Stimulated activated CD4-positive, alpha-beta T cell treated with anti-CD3 and anti-CD28 coated beads, TNF-alpha, amount 100 ng/mL, for 24 hours (primary cell): ENCODE measurements around the gene MEF2B.
A peak's percentile ranks its signal among the peaks of the same experiment; 100 is the strongest.
"Not testable (repeated sequence)": the region's sequence is repeated elsewhere in the genome, so short reads cannot be mapped to it uniquely, and the experiment has no call there.

Experiments used
- DNase-seq, 3 experiments: peaks; one replicate each; pipeline ENCODE4 v3.0.0-alpha.2; 2020; ENCODE audit warnings: low read depth in 3 of 3

MEF2B gene

DNA sequence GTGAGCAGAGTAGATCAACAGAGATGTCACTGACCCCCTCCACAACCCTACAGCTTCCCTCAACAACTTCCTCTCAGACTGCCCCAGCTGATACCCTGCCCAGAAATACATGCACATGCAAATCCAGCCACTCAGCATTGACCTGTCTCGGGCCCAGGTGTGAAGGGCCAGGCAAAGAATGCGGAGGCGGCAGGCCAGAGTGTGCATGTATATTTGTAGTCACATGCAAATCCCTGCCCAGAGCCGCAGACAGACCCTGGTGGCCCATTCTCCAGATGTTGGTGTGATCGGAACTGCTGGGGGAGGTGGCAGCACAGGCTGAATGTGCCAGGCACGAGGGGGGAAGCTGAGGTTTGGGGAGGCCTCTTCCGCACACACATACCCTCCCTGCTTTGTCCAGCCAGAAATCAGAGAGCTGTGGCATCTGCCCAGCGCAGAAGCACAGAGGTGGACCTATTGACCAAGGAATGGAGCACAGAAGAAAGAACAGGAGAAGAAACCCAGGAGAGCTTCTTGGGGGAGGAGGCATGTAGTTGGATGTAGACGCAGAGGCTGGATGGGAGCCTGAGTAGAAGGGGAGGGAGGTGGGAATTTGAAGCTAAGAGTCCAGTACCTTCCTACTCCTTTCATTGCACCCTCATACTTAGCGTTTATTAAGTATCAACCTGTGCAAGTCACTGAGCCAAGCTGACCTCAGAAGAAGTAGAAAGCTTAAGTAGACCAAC lies 14.4 kb downstream of the MEF2B start:
- DNase-seq, result no peak

DNA sequence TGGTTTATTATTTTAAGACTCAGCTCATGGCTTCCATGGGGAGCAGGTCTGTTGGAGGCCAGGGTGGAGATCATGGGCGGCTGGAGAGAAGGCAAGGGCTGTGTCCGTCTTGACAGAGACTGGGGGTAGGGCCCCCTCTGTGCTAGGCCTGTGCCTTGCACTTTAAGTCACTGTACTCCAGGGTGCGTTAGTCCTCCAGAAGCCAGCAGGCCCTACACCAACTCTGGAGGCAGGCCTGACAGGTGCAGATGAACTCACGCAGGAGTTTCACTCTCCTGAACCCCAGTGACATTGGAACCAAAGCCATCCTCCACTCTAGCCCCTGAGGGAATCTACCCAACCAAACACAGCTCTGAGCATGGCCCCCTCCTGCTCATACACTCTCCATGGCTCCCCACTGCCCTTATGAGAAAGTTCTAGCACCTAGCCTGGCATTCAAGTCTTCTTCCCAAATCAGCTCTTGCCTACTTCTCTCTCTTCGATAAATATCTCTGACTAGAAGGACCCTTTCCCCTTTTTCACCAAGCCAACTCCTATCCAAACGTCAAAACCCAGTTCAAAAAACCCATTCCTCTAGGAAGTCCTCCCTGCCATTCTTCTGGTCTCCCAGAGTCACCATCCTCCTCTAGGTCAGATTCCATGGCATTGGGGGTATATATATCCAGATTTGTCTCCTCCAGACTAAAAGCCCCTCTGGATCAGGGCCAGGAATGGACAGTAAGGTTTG lies 15.1 kb downstream of the MEF2B start:
- DNase-seq, result no peak

DNA sequence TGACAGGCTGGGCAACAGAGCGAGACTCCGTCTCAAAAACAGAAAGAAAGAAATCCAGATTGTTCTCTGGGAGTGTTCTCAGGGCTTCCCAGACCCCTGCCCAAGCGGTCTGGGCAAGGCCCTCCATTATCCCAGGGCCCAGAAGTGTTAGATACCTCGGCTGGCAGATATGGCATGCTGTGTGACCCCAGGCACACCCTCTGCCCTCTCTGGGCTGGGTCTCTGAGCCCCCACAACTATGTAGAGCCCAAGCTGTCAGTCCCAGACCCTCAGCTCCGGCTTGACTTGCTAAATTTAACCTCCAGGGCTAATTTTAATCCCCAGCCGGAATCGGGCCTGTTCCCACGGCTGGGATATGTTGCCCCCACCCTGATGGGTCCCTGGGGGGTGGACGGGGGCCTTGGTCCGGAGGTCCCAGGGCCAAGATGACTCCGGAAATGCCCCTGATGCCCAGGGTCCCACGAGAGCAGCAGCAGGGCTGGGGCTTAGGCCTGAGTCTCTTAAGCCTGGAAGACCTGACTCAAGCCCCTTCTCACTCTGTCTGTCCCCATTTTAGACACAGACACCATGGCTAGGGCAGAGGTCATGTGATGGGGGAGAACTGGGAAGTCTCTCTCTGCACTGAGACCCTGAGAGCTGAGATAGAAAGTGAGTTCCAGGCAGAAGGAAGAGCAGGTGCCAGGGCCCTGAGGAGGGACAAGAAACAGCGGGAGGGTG lies 17.2 kb downstream of the MEF2B start:
- DNase-seq, result no peak

DNA sequence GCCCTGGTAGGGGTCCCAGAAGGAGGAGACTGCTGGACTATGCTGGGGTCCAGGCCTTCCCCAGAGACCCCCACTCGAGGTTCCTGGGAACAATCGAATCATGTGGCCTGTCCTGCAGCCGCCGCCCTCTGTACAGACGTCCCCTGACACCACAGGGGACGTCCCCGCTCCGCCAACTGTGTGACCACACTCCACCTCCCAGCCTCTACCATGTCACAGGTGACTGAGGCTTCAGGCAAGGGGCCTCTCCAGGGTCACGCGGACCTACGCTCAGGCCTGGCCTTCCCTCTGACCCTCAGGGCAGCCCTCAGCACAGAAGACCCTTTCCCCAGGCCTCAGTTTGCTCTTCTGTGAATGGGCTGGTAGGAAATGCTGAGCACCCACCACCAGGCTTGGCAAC lies 18.6 kb downstream of the MEF2B start:
- DNase-seq, result no peak

DNA sequence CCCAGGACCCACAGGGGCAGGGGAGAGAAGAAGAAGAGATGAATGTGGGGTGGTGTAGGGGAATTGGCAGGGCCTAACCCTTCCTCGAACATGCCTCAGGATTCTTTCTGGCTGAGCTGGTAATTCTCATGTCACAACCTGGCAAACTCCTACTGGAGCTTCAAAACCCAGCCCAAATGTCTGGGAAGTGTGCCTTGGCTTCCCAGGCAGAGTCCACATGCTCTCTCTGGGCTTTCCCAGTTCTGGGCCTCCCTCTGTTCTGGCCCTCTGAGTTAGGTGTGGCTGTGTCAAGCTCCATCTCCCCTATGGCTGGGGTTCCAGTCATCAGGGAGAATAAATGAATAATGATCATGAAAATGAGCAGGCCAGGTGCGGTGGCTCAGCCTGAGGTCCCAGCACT lies 20.6 kb downstream of the MEF2B start:
- DNase-seq, result no peak

DNA sequence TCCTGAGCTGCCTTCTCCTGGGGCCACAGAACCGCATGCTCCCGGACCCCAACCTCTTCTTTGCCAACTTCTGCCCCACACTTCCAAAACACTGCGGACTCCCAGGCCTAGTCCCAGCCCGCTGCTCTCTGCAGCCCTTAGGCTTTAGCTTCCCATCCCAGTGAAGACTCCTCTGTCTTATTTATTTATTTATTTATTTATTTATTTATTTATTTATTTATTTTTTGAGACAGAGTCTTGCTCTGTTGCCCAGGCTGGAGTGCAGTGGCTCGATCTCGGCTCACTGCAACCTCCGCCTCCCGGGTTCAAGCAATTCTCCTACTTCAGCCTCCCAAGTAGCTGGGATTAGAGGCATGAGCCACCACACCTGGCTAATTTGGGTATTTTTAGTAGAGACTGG lies 21.6 kb downstream of the MEF2B start:
- not testable (repeated sequence) for DNase-seq

DNA sequence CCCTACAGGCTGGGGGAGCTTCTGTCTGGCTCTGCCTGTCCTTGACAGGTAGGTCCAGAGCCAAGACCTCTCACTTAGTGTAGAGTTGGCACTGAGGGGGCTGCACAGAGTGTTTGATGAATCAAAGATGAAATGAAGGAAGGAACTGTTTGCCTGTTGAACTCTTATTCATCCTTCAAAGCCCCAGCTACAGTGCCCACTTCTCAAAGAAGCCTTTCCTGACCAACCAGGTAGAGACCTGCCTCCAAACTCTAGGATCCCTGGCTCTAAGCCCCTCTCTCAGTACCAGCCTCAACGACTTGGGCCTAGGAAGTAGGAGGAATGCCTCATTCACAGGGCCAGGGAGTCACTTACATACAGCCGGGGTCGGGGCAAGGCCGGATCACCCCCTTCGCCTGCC lies 22.7 kb downstream of the MEF2B start:
- DNase-seq, result no peak

DNA sequence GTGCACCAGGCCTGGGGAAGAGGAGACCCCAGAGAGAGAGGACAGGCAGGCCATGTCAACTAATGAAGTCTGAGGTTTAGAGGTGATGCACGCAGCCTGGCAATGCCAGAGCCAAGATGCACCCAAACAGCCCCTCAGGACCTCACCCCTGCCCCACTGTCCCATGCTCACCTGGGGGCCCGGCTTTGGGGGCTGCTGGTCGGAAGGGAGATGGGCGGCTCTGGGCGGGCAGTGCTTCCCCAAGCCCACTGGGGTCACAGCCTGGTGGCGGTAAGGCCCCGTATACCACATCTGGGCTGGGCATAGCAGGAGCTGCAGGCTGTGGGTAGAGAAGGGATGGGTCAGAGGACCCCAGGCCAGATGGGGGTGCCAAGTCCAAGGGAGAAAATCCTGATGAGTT lies 23.2 kb downstream of the MEF2B start:
- no peak for DNase-seq

DNA sequence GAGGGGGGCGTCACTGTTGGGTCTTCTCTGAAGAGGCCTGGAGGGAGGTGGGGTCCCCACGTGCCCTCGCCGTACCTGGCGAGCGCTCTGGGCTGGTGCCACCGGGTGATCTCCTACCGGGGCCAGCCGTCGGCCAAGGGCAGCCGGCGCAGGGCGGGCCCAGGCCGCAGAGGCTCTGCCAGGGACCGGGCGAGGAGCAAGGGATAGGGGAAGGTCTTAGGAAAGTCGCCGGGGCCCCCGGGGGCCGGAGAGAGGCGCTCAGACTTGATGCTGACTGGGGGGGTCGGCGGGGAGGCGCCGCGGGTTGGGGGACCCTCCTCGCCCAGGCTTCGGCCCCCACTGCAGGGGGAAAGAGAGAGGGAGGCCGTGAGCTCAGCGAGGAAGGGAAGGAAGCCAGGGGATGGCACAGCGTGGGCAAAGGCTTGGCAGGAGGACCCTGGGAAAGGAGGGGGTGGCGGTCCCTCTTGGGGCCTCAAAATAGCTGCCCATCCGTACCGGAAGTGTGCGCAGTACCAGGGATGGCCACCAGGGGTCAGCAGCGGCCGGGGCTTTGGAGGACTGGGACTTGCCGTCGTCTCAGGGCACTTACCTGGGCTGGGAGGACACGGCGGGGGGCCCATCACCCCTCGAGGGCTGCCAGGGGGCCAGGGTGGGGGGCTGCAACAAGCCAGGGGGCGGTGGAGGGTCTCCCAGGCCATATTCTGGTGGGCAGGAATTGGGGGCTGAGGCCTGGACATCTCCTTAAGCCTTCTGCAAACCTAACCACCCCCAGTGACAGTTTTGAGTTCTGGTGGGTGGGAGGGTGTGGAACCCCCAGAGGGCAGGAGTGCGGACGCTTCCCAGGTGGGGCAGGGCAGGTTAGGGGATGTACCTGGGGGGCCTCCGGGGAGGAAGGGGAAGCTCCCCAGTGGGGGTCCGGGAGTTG lies 24.1 kb downstream of the MEF2B start:
- peak; percentile 76 to 83 (median 77) for DNase-seq

DNA sequence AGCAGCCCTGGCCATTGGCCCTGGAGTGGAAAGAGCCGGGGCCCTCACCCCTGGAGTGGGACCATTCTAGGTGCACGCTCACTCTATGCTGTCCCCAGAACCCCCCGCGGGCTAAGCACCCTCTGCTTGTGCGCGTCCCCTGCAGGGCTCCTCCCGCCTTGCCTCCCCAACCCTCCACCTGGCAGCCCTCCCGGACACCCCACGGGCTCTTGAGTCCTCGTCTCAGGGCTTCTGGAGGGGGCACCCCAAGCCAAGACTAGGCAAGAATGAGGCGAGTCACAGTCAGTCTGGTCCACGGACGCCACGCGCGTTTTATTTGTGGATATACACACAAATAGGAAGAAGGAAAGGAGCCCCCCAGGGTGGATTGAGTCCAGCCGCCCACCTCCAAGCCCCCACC lies 24.8 kb downstream of the MEF2B start:
- no peak for DNase-seq

DNA sequence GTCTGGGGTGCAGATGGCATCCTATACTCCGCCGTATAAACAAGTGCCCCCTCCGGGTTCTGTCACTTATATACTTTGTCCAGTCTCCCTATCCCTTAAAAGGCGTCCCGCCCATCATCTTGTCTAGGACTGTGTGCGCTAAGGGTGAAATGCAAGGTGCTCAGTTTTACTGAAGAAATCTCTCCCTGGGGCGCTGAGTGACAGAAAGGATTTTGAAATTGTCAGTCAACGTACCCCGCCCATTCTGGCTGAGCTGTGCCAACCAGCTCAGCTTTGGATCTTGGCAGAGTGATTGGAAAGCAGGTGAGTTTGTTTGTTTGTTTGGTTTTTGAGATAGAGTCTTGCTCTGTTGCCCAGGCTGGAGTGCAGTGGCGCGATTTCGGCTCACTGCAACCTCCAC lies 27.7 kb downstream of the MEF2B start:
- no peak for DNase-seq

DNA sequence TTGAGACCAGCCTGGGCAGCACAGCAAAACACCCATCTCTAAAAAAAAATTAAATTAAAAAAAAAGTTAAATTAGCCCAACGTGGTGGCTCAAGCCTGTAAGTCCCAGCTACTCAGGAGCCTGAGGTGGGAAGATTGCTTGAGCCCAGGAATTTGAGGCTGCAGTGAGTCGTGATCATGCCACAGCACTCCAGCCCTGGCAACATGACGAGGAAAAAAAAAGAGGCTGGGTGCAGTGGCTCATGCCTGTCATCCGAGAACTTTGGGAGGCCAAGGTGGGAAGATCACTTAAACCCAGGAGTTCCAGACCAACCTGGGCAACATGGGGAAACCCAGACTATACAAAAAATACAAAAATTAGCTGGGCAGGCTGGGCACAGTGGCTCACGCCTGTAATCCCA lies 29.6 kb downstream of the MEF2B start:
- no peak for DNase-seq

DNA sequence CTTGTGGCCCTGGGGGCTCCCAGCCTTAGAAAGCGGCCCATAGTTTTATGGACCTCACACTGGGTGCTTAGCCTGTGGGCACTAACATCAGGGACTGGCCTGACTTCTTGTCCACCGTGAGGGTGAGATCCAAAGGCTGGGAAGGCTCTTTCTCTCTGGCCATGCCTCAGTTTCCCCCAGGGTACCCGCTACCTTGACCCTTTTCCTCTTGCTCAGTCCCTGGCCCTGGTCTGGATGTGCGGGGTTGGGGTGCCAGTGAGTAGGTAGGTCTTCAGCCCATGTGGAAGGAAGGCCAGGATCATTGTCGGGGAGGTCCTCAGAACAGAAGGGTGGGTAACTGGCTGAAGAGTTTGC lies 30.2 kb downstream of the MEF2B start:
- no peak for DNase-seq

DNA sequence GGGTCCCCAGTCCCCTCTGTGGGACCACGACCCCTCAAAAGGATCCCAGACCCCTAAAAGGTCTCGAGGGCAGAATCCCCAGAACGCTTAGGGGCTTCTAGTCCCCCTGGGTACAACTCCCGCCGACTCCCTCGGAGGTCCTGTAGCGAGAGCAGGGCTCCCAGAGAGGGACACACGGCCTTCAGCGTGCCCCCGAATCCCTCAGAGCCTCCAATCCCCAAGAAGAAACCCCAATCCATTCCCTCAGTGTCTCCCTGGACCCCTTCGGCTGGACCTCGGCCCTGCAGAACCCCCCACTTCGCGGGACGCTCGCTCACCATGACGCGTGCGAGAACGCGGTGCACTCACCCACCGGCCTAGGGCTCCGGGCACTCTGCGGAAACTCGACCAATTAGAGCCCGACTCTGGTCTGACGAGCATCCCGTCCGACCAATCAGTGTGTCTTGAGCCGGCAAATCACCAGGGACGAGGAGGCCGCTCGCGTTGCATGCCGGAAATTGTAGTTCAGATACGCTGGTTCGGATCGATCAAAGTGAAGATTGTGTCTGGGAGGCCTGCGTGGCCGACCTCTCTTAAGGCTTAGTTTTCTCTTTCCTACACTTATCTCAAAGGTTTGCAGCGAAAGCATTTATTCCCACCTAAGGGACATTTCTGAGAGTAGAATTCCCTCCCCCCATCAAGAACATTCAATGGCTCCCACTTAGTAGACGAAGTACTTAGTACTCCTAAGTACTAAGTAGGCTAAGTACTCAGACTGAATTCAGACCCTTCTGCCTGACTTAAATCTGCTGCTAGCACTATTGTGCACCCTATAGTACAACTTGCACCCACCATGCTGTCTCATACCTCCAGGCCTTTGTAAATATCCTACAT lies 31.7 kb downstream of the MEF2B start, which contains the start of gene TMEM161A:
TSS of gene TMEM161A (minus strand) at position 370 of the 873 bp plus-strand sequence. CDS start at position 320, 50 bp downstream.
- peak; percentile 89 to 96 (median 93) for DNase-seq

DNA sequence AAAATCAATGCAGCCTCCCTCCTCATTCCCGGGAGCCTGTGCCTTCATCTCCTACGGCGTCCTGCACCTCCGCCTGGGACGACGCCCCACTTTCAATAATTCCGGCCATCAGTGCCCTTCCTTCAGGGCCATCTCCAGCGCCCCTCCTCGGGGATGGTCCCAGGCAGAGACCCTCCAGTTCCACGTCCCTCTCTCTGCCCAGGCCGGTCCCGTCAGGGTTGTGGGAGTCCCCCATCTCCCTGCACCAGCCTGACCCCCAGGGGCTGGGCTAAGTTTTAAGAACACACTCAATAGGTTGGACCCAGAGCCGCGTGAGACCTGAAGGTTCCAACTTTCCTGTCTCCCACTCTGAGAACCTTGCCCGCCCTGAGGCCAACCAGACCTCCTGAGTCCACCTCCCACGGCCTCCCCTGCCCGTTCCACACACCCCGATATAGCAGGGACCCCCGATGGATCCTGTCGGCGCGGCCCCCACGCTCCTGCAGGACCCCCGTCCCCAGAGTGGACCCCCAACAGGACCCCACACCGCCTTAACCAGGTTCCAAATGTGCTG lies 32.4 kb downstream of the MEF2B start:
- no peak for DNase-seq

DNA sequence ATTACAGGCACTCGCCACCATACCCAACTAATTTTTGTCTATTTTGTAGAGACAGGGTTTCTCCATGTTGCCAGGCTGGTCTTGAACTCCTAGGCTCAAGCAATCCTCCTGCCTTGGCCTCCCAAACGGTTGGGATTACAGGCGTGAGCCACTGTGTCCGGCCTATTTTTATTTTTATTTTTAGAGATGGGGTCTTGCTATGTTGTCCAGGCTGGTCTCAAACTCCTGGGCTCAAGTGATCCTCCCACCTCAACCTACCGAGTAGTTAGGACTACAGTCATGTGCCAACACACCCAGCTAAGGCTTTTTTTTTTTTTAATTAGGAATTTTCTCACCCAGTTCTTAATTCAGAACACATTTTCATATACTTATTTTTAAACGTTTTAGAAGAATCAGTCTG lies 34.4 kb downstream of the MEF2B start:
- DNase-seq, result not testable (repeated sequence)

DNA sequence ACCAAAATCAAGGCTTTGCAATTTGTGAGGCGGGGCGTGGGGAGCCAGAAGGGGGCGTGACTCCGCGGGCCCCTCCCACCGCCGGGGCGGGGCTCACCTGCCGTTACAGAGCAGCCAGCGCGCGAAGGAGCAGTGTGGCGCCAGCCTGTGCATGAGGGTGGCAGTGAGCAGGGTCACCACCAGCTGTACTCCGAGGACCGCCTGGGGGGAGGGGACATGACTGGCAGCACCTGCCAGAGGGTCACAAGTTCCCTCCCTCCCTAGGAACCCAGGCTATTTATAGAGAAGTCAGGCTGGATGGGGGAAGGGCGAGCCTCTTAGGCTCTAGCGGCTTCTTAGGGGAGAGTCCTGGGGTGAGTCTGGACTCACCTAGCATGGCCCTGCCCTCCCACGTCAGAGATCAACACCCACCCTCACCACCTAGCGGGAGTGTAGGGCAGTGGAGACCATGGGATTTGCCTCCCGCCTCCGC lies 35.3 kb downstream of the MEF2B start:
- peak in 2 of 3 experiments; percentile 24 to 41 for DNase-seq

DNA sequence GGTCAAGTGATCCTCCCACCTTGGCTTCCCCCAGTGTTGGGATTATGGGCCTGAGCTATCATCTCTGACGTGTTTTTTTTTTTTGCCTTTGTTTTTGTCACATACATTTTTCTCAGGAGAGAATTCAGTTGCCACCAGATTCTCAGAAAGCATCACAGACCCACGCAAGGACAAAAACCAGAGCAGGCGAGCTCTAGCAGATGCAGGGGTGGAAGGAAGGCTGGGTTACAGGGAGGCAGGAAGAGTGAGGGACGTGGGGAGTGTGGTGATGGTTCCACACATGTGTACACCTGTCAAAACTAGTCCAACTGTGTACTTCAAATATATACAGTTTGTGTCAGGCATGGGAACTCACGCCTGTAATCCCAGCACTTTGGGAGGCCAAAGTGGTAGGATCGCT lies 36.1 kb downstream of the MEF2B start:
- DNase-seq, result no peak

DNA sequence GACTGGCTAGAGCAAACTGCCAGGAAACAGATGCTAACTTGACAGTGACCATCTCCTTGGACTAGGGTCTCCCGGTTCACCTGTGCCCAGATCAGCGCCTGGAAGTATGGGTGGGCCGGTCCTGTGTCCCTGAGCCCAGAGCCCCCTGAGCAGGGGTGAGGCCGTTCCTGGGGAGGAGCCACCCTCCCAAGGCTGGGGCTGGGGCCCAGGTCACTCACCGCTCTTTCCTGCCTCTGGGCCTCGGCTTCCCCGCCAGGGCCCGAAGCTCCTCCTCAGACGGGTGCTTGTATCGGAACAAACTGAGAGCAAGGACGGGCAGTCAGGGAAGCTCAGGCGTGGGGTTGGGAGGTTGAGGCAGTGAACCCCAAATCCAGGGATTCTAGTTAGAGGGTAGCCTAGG lies 37.2 kb downstream of the MEF2B start:
- no peak for DNase-seq

DNA sequence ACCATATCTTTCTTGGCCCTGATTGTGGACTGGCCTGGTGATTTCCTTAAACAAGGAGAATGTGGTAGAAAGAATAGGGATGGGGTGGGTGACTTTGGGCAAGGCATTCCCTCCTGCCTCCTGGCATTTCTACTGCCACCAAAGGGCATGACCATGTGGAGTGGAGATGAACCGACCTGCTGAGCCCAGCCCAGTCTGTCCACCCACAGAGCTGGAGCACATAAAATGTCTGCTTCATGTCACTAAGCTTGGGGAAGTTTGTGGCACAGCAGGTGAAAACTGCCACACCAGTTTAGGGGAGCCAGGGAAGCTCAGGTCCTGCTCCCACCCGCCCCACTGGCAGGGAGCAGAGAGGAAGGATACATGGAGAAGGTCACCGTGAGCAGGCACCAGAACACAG lies 38.1 kb downstream of the MEF2B start:
- DNase-seq, result no peak
